A673 (cell line): ENCODE results near the gene NR2C2. TPM values are rescaled to one million over a fixed set of nuclear protein-coding genes. Genes with fewer than 3 reads are reported as not detected.

Experiments used
- BruUV-seq: library from RNA; stranded (reverse); fragments of 400-500 nt; replicated peaks from 2 replicates; lab custom pipeline; 2021; lab: Mats Ljungman, UMichigan
- CTCF ChIA-PET: fragments of 300-600 bp; sonication (Branson Sonifier 250); formaldehyde crosslinking; loops from one replicate; lab custom pipeline; 2022; ENCODE audit warnings: antibody characterized with exemption; lab: Charles Lee
- POLR2A ChIA-PET: fragments of 300-600 bp; sonication (Branson Sonifier 250); formaldehyde crosslinking; loops from one replicate; lab custom pipeline; 2022; ENCODE audit warnings: antibody characterized with exemption; ENCODE audit not compliant: low non-redundant PET; lab: Charles Lee
- DNase-seq: peaks from one replicate; pipeline ENCODE4 v3.0.0-alpha.2; 2015; ENCODE audit warnings: low spot score
- H3K27ac ChIP-seq: fragments of 200-600 bp; sonication (generic); 2 replicates; pipeline ENCODE4 v1.5.1; 2016; ENCODE audit warnings: mixed run types, low read depth, mild to moderate bottlenecking, mixed read lengths, antibody characterized with exemption, low read length; ENCODE audit not compliant: poor library complexity, severe bottlenecking
- H3K27me3 ChIP-seq: fragments of 200-600 bp; sonication (generic); replicated peaks from 2 replicates; pipeline ENCODE4 v1.6.1; 2017; ENCODE audit warnings: mixed run types, low read depth, mild to moderate bottlenecking, mixed read lengths, antibody characterized with exemption, low read length; ENCODE audit not compliant: insufficient read depth, poor library complexity
- H3K36me3 ChIP-seq: fragments of 200-600 bp; sonication (generic); 2 replicates; pipeline ENCODE4 v1.6.1; 2016; ENCODE audit warnings: mixed run types, mild to moderate bottlenecking, mixed read lengths, antibody characterized with exemption, low read length; ENCODE audit not compliant: insufficient read depth, poor library complexity, severe bottlenecking
- H3K4me1 ChIP-seq: fragments of 200-600 bp; sonication (generic); 2 replicates; pipeline ENCODE4 v1.6.1; 2017; ENCODE audit warnings: mixed run types, mild to moderate bottlenecking, mixed read lengths, antibody characterized with exemption, low read length; ENCODE audit not compliant: insufficient read depth, poor library complexity, severe bottlenecking
- H3K4me3 ChIP-seq: fragments of 200-600 bp; sonication (generic); 2 replicates; pipeline ENCODE4 v1.5.1; 2016; ENCODE audit warnings: low read depth, mixed run types, mild to moderate bottlenecking, mixed read lengths, low read length; ENCODE audit not compliant: poor library complexity, severe bottlenecking
- H3K9me3 ChIP-seq: fragments of 200-600 bp; sonication (generic); 2 replicates; pipeline ENCODE4 v1.6.1; 2016; ENCODE audit warnings: mixed run types, low read depth, mild to moderate bottlenecking, mixed read lengths, antibody characterized with exemption, low read length; ENCODE audit not compliant: poor library complexity, severe bottlenecking
- CTCF ChIP-seq: fragments of 300-800, 200-600 bp; sonication (generic); conservative IDR thresholded peaks from 2 replicates; pipeline ENCODE4 v1.5.1; 2017; ENCODE audit warnings: low read depth, mild to moderate bottlenecking, antibody characterized with exemption, low read length, moderate library complexity, mixed read lengths
- EZH2 ChIP-seq: fragments of 200-600 bp; sonication (generic); IDR thresholded peaks from 2 replicates; pipeline ENCODE4 v1.6.1; 2017; ENCODE audit warnings: borderline replicate concordance, low read depth, mild to moderate bottlenecking, mixed read lengths, antibody characterized with exemption, low read length; ENCODE audit not compliant: poor library complexity, severe bottlenecking
- intact Hi-C: fragments of 100-400 bp; cut with micrococcal nuclease; formaldehyde crosslinking; loops from one replicate; pipeline ENCODE4 v1.10.0; 2022; ENCODE audit not compliant: unreplicated experiment
- total RNA-seq: library from RNA; stranded (reverse); gene quantifications from 2 replicates; pipeline ENCODE4 v1.2.3, GENCODE V29; 2021

NR2C2 gene
- total RNA-seq, 1 experiment from 2014 or later, result 56.5 TPM

GRCh38 chr3:14929310-14930074 is 17.9 kb upstream of the NR2C2 start:
- BruUV-seq, result no TSS peak
- POLR2A ChIA-PET, result no interaction called here
- Histone ChIP-seq H3K9me3 (no peaks in the 10 kb centered on the region), H3K27me3 (no peaks in the 10 kb centered on the region), H3K27ac (no peak overlapping the region), H3K4me1 (no peaks in the 10 kb centered on the region), H3K4me3 (no peak overlapping the region), H3K36me3 (no peaks in the 10 kb centered on the region)
- DNase-seq, result no peak
- TF ChIP-seq CTCF, result no peak
- no peak for TF ChIP-seq EZH2
- intact Hi-C loops, result loop anchor here (5.0 kb wide), 1 partner anchor 113 kb away; no protein-coding TSS in a partner anchor
- CTCF ChIA-PET, result no interaction called here

- ChIA-PET CTCF (no interaction called here), POLR2A (no interaction called here)
- intact Hi-C loops, result no loop called here
- H3K27me3 ChIP-seq, result no peaks in the 10 kb centered on the region
- H3K4me3 ChIP-seq, result no peak overlapping the region
- no peaks in the 10 kb centered on the region for H3K9me3 ChIP-seq
- H3K36me3 ChIP-seq, result no peaks in the 10 kb centered on the region
- BruUV-seq, result no TSS peak
- no peak for TF ChIP-seq CTCF
- TF ChIP-seq EZH2, result no peak
- H3K27ac ChIP-seq, result no peak overlapping the region
- no peaks in the 10 kb centered on the region for H3K4me1 ChIP-seq
- DNase-seq, result no peak
Measured at GRCh38 chr3:14933820-14934425, 13.5 kb upstream of the NR2C2 start.

- POLR2A ChIA-PET, result no interaction called here
- BruUV-seq, result no TSS peak
- no peak for DNase-seq
- intact Hi-C loops, result no loop called here
- Histone ChIP-seq H3K4me1 (no peaks in the 10 kb centered on the region), H3K27me3 (no peaks in the 10 kb centered on the region), H3K4me3 (no peak overlapping the region), H3K9me3 (no peaks in the 10 kb centered on the region), H3K27ac (no peak overlapping the region), H3K36me3 (no peaks in the 10 kb centered on the region)
- CTCF ChIA-PET, result no interaction called here
- no peak for TF ChIP-seq CTCF
- no peak for TF ChIP-seq EZH2
Measured at GRCh38 chr3:14935592-14936345, 11.6 kb upstream of the NR2C2 start.
